Activated CD4-positive, alpha-beta T cell treated with anti-CD3 and anti-CD28 coated beads for 4 hours (primary cell): ENCODE results near the gene PHRF1.
"Not testable (repeated sequence)": the region's sequence is repeated elsewhere in the genome, so short reads cannot be mapped to it uniquely, and the experiment has no call there.

Experiments
- DNase-seq, 2 donors: peaks; one replicate each; pipeline ENCODE4 v3.0.0-alpha.2; 2020

Gene PHRF1

GRCh38 chr11:574031-574570 lies 2.2 kb upstream of the PHRF1 start:
- not testable (repeated sequence) for DNase-seq

- no peak for DNase-seq
These were observed 1.5 kb upstream of the PHRF1 start for GRCh38 chr11:574632-575312.

- DNase-seq: no peak
These were observed 816 bp upstream of the PHRF1 start for GRCh38 chr11:575313-575995.

- DNase-seq: no peak
These were observed 741 bp downstream of the PHRF1 start for GRCh38 chr11:576811-577610.

GRCh38 chr11:577611-577894 lies 1.3 kb downstream of the PHRF1 start:
- DNase-seq: no peak

GRCh38 chr11:578276-579035 lies 2.2 kb downstream of the PHRF1 start:
- no peak for DNase-seq

GRCh38 chr11:579830-580601 lies 3.7 kb downstream of the PHRF1 start:
- DNase-seq: no peak

- no peak for DNase-seq
These were observed 5.1 kb downstream of the PHRF1 start for GRCh38 chr11:581342-581741.

- DNase-seq: no peak
These were observed 5.5 kb downstream of the PHRF1 start for GRCh38 chr11:581752-582151.

- no peak for DNase-seq
These were observed 8.0 kb downstream of the PHRF1 start for GRCh38 chr11:584287-584686.

GRCh38 chr11:586376-587316 lies 10.4 kb downstream of the PHRF1 start:
- no peak for DNase-seq

GRCh38 chr11:587546-587945 lies 11.3 kb downstream of the PHRF1 start:
- no peak for DNase-seq

GRCh38 chr11:587978-588380 lies 11.7 kb downstream of the PHRF1 start:
- peak; percentile 75 to 78 for DNase-seq

- no peak for DNase-seq
These were observed 13.5 kb downstream of the PHRF1 start for GRCh38 chr11:589798-590197.

GRCh38 chr11:590997-591396 lies 14.7 kb downstream of the PHRF1 start:
- no peak for DNase-seq

GRCh38 chr11:592501-592900 lies 16.2 kb downstream of the PHRF1 start:
- no peak for DNase-seq

- DNase-seq: no peak
These were observed 16.6 kb downstream of the PHRF1 start for GRCh38 chr11:592918-593317.

- no peak for DNase-seq
These were observed 17.1 kb downstream of the PHRF1 start for GRCh38 chr11:593347-593746.

- no peak for DNase-seq
These were observed 19.1 kb downstream of the PHRF1 start for GRCh38 chr11:595400-595799.

GRCh38 chr11:596374-596773 lies 20.1 kb downstream of the PHRF1 start:
- DNase-seq: no peak

GRCh38 chr11:597166-597725 lies 21.0 kb downstream of the PHRF1 start:
- DNase-seq: no peak
